Measurements from ENCODE around the gene RABGGTA.

The RABGGTA gene

DNA sequence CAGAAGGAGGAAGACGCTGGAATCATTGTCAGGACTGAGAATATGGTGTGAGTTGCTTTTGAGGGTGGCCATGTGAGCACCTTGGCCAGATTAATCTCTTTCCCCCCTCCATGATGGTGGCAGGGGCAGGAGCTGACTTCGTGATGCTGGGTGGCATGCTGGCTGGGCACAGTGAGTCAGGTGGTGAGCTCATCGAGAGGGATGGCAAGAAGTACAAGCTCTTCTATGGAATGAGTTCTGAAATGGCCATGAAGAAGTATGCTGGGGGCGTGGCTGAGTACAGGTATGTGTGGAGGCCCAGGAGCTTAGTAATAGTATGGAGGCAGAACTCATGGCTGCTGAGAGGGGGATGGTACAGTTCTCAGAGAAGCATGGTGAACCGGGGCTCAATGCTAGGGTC lies 33.3 kb downstream of the RABGGTA start:
- TF ChIP-seq REST (IDR thresholded peaks at IDR 0.05; ENCODE audit: insufficient read depth in 1 of 2, low read depth in 2 of 2, low read length in 2 of 2) (no peak), SIN3A (IDR thresholded peaks at IDR 0.05; ENCODE audit: borderline replicate concordance, insufficient read depth, low read length) (no peak), POLR2AphosphoS5 (IDR thresholded peaks at IDR 0.05; ENCODE audit: low read depth, low read length) (no peak), TAF1 (IDR thresholded peaks at IDR 0.05; ENCODE audit: borderline replicate concordance, insufficient read depth, low read length) (no peak), FOXP2 (optimal IDR thresholded peaks at IDR 0.05; ENCODE audit: borderline replicate concordance, extremely low read depth, extremely low read length, insufficient read depth) (no peak)

DNA sequence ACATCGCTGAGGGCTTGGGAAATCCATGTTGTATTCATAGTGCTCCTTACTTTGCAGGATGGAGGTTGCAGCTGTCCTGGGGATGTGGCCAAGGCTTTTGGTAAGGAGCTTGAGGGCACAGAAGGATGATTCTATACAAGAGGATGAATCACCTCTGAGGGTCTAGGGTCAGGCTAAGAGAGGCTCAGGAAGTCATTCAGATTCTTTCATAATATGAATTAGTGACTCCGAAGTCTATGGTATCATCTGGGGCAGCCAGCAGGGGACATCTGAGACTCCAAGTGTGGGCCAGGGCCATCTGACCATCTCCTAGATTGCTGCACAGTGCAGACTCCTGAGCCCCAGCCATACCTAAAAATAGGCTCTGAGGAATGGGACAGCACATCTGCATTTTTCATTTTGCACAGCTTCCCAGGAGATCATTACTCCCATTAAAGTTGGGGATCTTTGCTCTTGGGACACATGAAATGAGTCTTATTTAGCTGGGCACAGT lies 33.9 kb downstream of the RABGGTA start:
- TF ChIP-seq POLR2AphosphoS5 (IDR thresholded peaks at IDR 0.05; ENCODE audit: low read depth, low read length) (no peak), SIN3A (IDR thresholded peaks at IDR 0.05; ENCODE audit: borderline replicate concordance, insufficient read depth, low read length) (no peak), TAF1 (IDR thresholded peaks at IDR 0.05; ENCODE audit: borderline replicate concordance, insufficient read depth, low read length) (no peak)

- TF ChIP-seq REST (IDR thresholded peaks at IDR 0.05; ENCODE audit: insufficient read depth in 1 of 2, low read depth in 2 of 2, low read length in 2 of 2) = no peak
- no peak for TF ChIP-seq FOXP2 (optimal IDR thresholded peaks at IDR 0.05; ENCODE audit: borderline replicate concordance, extremely low read depth, extremely low read length, insufficient read depth)
These were observed 34.5 kb downstream of the RABGGTA start for GRCh38 chr14:24236689-24237462.

GRCh38 chr14:24235804-24236688 lies 35.4 kb downstream of the RABGGTA start:
- TF ChIP-seq TAF1 (IDR thresholded peaks at IDR 0.05; ENCODE audit: borderline replicate concordance, insufficient read depth, low read length) (no peak), FOXP2 (optimal IDR thresholded peaks at IDR 0.05; ENCODE audit: borderline replicate concordance, extremely low read depth, extremely low read length, insufficient read depth) (no peak), REST (IDR thresholded peaks at IDR 0.05; ENCODE audit: insufficient read depth in 1 of 2, low read depth in 2 of 2, low read length in 2 of 2) (no peak), POLR2AphosphoS5 (IDR thresholded peaks at IDR 0.05; ENCODE audit: low read depth, low read length) (no peak), SIN3A (IDR thresholded peaks at IDR 0.05; ENCODE audit: borderline replicate concordance, insufficient read depth, low read length) (no peak)

DNA sequence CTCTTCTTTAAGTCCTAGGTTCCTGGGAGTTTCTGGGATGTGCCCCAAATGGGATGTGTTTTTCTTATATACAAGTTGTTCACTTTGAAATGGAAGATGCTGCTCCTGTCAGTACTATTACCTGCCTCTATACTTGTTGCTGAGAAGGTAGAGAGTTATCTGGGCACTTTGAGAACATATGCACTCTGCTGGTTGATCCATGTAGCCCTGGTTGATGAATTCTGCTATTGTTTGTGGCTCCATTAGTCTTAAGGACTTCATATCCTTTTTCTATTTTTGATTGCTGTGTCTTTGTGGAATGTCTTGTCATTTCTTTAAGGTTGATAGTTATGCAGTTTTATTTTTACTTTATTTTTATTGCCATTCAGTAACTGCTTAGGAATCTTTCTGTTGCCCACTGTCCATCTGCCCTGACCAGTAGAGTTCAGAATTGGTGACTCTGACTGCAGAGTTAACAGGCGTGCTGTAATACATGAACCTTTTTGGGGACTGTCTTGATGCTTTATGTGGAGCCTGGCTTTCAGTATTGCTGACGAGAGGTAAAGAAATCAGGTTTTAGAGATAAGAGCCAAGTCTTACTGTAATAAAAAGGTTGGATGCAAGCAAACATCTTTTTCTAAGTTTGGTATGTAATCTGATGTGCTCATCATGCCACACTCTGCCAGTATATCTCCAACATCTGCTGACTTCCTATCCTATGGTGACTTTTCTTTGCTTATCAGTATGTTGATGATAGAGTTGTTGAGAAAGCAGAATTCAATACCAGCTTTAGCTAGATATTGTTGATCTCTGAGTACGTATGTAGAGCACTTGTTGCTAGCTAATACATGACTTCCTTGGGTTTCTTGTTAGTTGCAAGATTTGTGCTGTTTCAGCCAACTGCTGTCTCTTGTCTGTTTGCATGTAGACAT lies 37.0 kb downstream of the RABGGTA start:
- TF ChIP-seq SIN3A (IDR thresholded peaks at IDR 0.05; ENCODE audit: borderline replicate concordance, insufficient read depth, low read length) = no peak
- TF ChIP-seq POLR2AphosphoS5 (IDR thresholded peaks at IDR 0.05; ENCODE audit: low read depth, low read length) = no peak
- TF ChIP-seq TAF1 (IDR thresholded peaks at IDR 0.05; ENCODE audit: borderline replicate concordance, insufficient read depth, low read length) = no peak
- no peak for TF ChIP-seq REST (IDR thresholded peaks at IDR 0.05; ENCODE audit: insufficient read depth in 1 of 2, low read depth in 2 of 2, low read length in 2 of 2)
- TF ChIP-seq FOXP2 (optimal IDR thresholded peaks at IDR 0.05; ENCODE audit: borderline replicate concordance, extremely low read depth, extremely low read length, insufficient read depth) = no peak

Data from PFSK-1 (cell line).